Uterus (tissue), 4 donors: Measurements from ENCODE around the gene NYNRIN. TPM values are rescaled to one million over a fixed set of nuclear protein-coding genes. Genes with fewer than 3 reads are reported as not detected.
A peak's percentile ranks its signal among the peaks of the same experiment; 100 is the strongest.

Experiments
- DNase-seq, 2 donors: peaks; one replicate each; pipeline ENCODE4 v3.0.0-alpha.2; 2019 to 2020
- H3K27ac ChIP-seq, 2 donors: fragments of 200-600 bp; sonication (generic); 1 replicate in 1 of 2; 2 replicates in 1 of 2; pipeline ENCODE4 v1.5.1; 2016 to 2018
- H3K27me3 ChIP-seq, 2 donors: fragments of 200-600 bp; sonication (generic); one replicate each; pipeline ENCODE4 v1.5.1; 2018 to 2019; ENCODE audit warnings: control low read depth in 1 of 2
- H3K36me3 ChIP-seq, 2 donors: fragments of 200-600 bp; sonication (generic); one replicate each; pipeline ENCODE4 v1.5.1; 2019; ENCODE audit warnings: control low read depth in 1 of 2
- H3K4me1 ChIP-seq, 2 donors: fragments of 200-600 bp; sonication (generic); one replicate each; pipeline ENCODE4 v1.5.1; 2018 to 2019; ENCODE audit warnings: control low read depth in 1 of 2
- H3K4me3 ChIP-seq, 2 donors: fragments of 200-600 bp; sonication (generic); 1 replicate in 1 of 2; 2 replicates in 1 of 2; pipeline ENCODE4 v1.5.1; 2018 to 2019; ENCODE audit warnings: mild to moderate bottlenecking in 1 of 2
- H3K9me3 ChIP-seq, 2 donors: fragments of 200-600 bp; sonication (generic); one replicate each; pipeline ENCODE4 v1.5.1; 2019; ENCODE audit warnings: control low read depth in 1 of 2
- CTCF ChIP-seq, 4 experiments: fragments of 200-600 bp in 2 of 4; fragments of 450-650 bp in 2 of 4; sonication (generic) in 2 of 4; IDR thresholded peaks; one replicate each; pipeline ENCODE4 v1.5.1; 2016 to 2019; ENCODE audit warnings: antibody characterized with exemption in 4 of 4, mild to moderate bottlenecking in 2 of 4, moderate library complexity in 1 of 4
- POLR2A ChIP-seq, 2 donors: fragments of 450-650 bp; IDR thresholded peaks; one replicate each; pipeline ENCODE4 v1.6.1; 2016; ENCODE audit warnings: antibody characterized with exemption in 2 of 2, mild to moderate bottlenecking in 1 of 2, moderate library complexity in 1 of 2
- intact Hi-C: fragments of 100-400 bp; cut with DNase I; formaldehyde crosslinking; loops from one replicate; pipeline ENCODE4 v1.15.1; 2023; ENCODE audit warnings: low total_unique reads
- total RNA-seq, 4 donors: library from RNA; depleted of rRNA in 3 of 4; stranded (reverse); fragments of >200 nt in 3 of 4; gene quantifications; one replicate each; pipeline versions ENCODE4 v1.1.0 to v1.2.4, GENCODE V29; 2014 to 2023
- donor health status: DM: yes; HTN: yes; CAD: no.

The NYNRIN gene
- total RNA-seq, 4 donors from 2014 or later = 4.9 to 51.1 (median 27.3) TPM

- no peak for DNase-seq
- Histone ChIP-seq H3K27ac (no peak overlapping the region), H3K36me3 (no peaks in the 10 kb centered on the region), H3K9me3 (no peaks in the 10 kb centered on the region), H3K4me1 (no peaks in the 10 kb centered on the region), H3K4me3 (no peak overlapping the region), H3K27me3 (no peaks in the 10 kb centered on the region)
- intact Hi-C loops = no loop called here
- TF ChIP-seq POLR2A (IDR thresholded peaks at IDR 0.05) (no peak), CTCF (IDR thresholded peaks at IDR 0.05) (no peak)
Observed at GRCh38 chr14:24422694-24423601, 24.1 kb downstream of the NYNRIN start.

- H3K4me1 ChIP-seq = no peaks in the 10 kb centered on the region
- intact Hi-C loops = no loop called here
- peak in 1 of 2 donors; percentile 22 for DNase-seq
- H3K9me3 ChIP-seq = no peaks in the 10 kb centered on the region
- H3K27me3 ChIP-seq = no peaks in the 10 kb centered on the region
- H3K36me3 ChIP-seq = no peaks in the 10 kb centered on the region
- TF ChIP-seq POLR2A (IDR thresholded peaks at IDR 0.05) (no peak), CTCF (IDR thresholded peaks at IDR 0.05) (no peak)
- peak overlapping the region in 1 of 2 donors; percentile 17 for H3K27ac ChIP-seq
- no peak overlapping the region for H3K4me3 ChIP-seq
Observed at GRCh38 chr14:24425704-24426103, 26.9 kb downstream of the NYNRIN start.

- Histone ChIP-seq H3K9me3 (no peaks in the 10 kb centered on the region), H3K4me1 (peaks cover 0 to 1% of the 10 kb centered on the region in 2 donors), H3K36me3 (no peaks in the 10 kb centered on the region), H3K27me3 (no peaks in the 10 kb centered on the region), H3K4me3 (no peak overlapping the region), H3K27ac (peak overlapping the region in 1 of 2 donors; percentile 17)
- no peak for DNase-seq
- intact Hi-C loops = no loop called here
- TF ChIP-seq CTCF (IDR thresholded peaks at IDR 0.05) (no peak), POLR2A (IDR thresholded peaks at IDR 0.05) (no peak)
Observed at GRCh38 chr14:24426150-24426911, 27.5 kb downstream of the NYNRIN start.

- intact Hi-C loops = no loop called here
- DNase-seq = peak in 1 of 2 donors; percentile 12
- H3K4me1 ChIP-seq = peaks cover 0 to 6% of the 10 kb centered on the region in 2 donors
- no peak overlapping the region for H3K4me3 ChIP-seq
- no peaks in the 10 kb centered on the region for H3K36me3 ChIP-seq
- TF ChIP-seq CTCF (IDR thresholded peaks at IDR 0.05) (no peak), POLR2A (IDR thresholded peaks at IDR 0.05) (no peak)
- H3K27me3 ChIP-seq = no peaks in the 10 kb centered on the region
- H3K27ac ChIP-seq = no peak overlapping the region
- no peaks in the 10 kb centered on the region for H3K9me3 ChIP-seq
Observed at GRCh38 chr14:24426912-24427536, 28.2 kb downstream of the NYNRIN start.
